IPS-20b (cell line): ENCODE results near the gene ASCL3.

Experiments
- H3K27ac ChIP-seq: one replicate; pipeline ENCODE4 v1.5.1; 2013; ENCODE audit warnings: low read length
- H3K27me3 ChIP-seq: 2 replicates; pipeline ENCODE4 v1.6.1; 2013; ENCODE audit warnings: mild to moderate bottlenecking, low read length, inconsistent platforms; ENCODE audit not compliant: insufficient read depth
- H3K36me3 ChIP-seq: 2 replicates; pipeline ENCODE4 v1.6.1; 2013; ENCODE audit warnings: low read depth, mild to moderate bottlenecking, inconsistent platforms, low read length, moderate library complexity; ENCODE audit not compliant: insufficient read depth
- H3K4me1 ChIP-seq: 2 replicates; pipeline ENCODE4 v1.6.1; 2013; ENCODE audit warnings: mild to moderate bottlenecking, control low read depth, inconsistent platforms, low read length, moderate library complexity; ENCODE audit not compliant: insufficient read depth
- H3K4me3 ChIP-seq: 2 replicates; pipeline ENCODE4 v1.5.1; 2013; ENCODE audit warnings: mild to moderate bottlenecking, low read length, inconsistent platforms
- H3K9ac ChIP-seq: 2 replicates; pipeline ENCODE4 v1.6.1; 2013; ENCODE audit warnings: low read depth, mild to moderate bottlenecking, inconsistent platforms, low read length, moderate library complexity
- H3K9me3 ChIP-seq: 2 replicates; pipeline ENCODE4 v1.6.1; 2013; ENCODE audit warnings: mild to moderate bottlenecking, low read depth, low read length, inconsistent platforms; ENCODE audit not compliant: insufficient read depth

ASCL3 gene

DNA sequence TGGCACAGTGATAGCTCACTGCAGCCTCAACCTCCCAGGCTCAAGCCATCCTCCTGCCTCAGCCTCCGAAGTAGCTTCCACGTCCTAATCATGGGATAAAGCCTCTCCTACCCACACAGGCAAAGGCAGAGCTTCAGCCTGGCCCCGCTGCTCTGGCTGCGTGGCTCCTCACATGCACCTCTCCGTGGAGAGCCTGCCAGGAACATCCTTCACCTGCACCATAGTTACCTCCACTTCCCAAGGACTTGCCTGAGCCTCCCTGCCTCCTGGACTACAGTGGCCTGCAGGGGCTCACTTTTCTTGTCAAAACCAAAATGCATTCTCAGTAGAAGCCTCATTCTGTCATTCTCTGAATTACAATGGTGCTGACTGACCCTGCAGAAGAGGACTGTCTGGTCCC lies 16.6 kb downstream of the ASCL3 start:
- no peaks in the 10 kb centered on the region for H3K27me3 ChIP-seq
- no peaks in the 10 kb centered on the region for H3K4me1 ChIP-seq
- no peak overlapping the region for H3K4me3 ChIP-seq
- H3K9me3 ChIP-seq = no peaks in the 10 kb centered on the region
- peaks cover 23% of the 10 kb centered on the region for H3K36me3 ChIP-seq
- no peak overlapping the region for H3K9ac ChIP-seq
- H3K27ac ChIP-seq = no peak overlapping the region

- H3K36me3 ChIP-seq = peaks cover 28% of the 10 kb centered on the region
- no peaks in the 10 kb centered on the region for H3K4me1 ChIP-seq
- no peak overlapping the region for H3K9ac ChIP-seq
- no peak overlapping the region for H3K4me3 ChIP-seq
- H3K27ac ChIP-seq = no peak overlapping the region
- no peaks in the 10 kb centered on the region for H3K27me3 ChIP-seq
- H3K9me3 ChIP-seq = no peaks in the 10 kb centered on the region
These were observed 17.1 kb downstream of the ASCL3 start for GRCh38 chr11:8925711-8926110.

GRCh38 chr11:8922691-8923090 lies 20.1 kb downstream of the ASCL3 start:
- H3K4me3 ChIP-seq = no peak overlapping the region
- H3K9me3 ChIP-seq = no peaks in the 10 kb centered on the region
- peaks cover 56% of the 10 kb centered on the region for H3K36me3 ChIP-seq
- no peaks in the 10 kb centered on the region for H3K27me3 ChIP-seq
- H3K27ac ChIP-seq = no peak overlapping the region
- no peak overlapping the region for H3K9ac ChIP-seq
- H3K4me1 ChIP-seq = peaks cover 2% of the 10 kb centered on the region; the same call in 1 of the 2 replicates

DNA sequence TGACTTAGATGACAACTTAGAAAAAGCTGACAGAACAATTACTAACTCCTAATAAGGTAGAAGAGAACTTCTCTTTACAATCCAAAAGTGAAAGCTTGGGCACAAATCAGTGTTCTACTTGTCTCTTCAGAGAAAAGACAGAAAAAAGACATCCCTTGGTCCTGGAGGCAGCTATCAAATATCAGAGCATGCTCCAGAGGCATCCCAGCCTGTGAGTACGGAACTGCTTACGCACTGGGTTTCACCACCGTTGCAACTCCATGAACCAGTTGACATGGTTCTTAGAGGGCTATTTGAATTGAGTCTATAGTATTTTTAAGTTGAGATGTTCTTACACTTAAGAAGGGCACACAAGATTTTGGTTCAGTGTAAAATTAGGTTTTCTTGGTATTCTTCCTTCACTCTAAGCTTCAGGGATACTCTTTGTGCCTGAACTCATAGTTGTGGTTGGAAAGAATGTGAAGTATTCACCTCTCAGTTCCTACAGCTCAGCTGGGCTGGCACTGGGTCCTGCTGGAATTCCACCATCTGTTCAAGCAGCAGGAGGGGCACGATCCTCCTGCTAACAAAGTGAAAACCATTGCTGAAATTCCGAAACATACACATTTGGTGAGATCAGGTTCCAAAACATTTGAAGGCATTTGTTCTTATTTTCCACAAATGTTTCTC lies 25.5 kb downstream of the ASCL3 start:
- H3K9me3 ChIP-seq = no peaks in the 10 kb centered on the region
- H3K27me3 ChIP-seq = no peaks in the 10 kb centered on the region
- H3K4me3 ChIP-seq = no peak overlapping the region
- H3K36me3 ChIP-seq = peaks cover 72% of the 10 kb centered on the region
- no peak overlapping the region for H3K27ac ChIP-seq
- H3K9ac ChIP-seq = no peak overlapping the region
- peaks cover 14% of the 10 kb centered on the region for H3K4me1 ChIP-seq

DNA sequence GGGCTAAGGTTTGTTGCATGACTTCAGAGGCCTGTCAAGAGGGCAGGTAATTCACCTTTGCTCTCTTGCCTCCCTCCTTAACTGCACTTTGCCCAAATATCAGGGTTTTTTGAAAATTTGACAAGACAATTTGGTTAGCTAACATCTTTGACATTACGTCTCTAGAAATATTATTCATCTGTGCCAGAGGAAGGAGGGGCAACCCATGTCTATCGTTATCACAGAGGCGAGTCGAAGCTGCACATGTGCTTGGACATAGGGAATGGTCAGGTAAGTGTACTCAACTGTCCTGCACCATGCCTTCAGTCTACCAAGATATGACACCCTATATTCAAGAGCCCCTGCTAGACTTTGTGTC lies 28.2 kb downstream of the ASCL3 start:
- peaks cover 9% of the 10 kb centered on the region for H3K27me3 ChIP-seq
- H3K4me3 ChIP-seq = no peak overlapping the region
- peaks cover 18% of the 10 kb centered on the region for H3K4me1 ChIP-seq
- H3K9ac ChIP-seq = no peak overlapping the region
- H3K27ac ChIP-seq = no peak overlapping the region
- H3K36me3 ChIP-seq = peaks cover 47% of the 10 kb centered on the region
- no peaks in the 10 kb centered on the region for H3K9me3 ChIP-seq

DNA sequence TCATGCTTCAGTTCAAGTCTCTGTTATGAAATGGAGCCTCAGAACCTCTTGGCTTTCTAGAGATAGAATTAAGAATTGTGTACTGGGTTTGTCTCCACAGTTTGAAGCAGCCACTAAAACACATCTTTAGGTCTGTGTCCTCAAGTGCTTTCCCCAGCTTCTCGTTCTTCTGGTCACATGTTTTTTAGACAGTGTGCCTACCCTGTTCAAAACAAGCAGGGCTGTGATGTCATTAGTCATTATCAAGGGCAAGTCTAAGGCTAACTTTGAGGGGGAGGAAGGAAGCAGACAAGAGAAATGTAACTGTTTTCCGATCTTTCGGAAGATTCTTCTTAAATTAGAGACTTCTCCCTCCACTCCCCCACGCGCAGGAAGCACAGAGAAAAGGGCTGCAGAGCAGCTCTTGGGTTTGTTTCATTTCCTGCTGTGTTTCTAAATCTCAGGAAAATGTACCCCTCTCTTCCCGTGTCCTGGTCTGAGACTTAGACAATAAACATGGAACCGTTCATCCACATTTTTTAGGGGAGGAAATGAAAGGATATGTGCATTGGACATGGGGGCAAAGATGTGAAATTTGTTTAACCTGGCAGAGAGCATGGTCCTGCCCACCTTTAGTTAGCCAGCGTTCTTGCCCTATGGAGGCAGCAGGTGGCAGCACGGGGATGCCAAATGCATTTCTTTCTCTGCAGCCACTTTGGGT lies 28.7 kb downstream of the ASCL3 start:
- Histone ChIP-seq H3K9me3 (no peaks in the 10 kb centered on the region), H3K4me3 (no peak overlapping the region), H3K9ac (no peak overlapping the region), H3K36me3 (peaks cover 43% of the 10 kb centered on the region), H3K4me1 (peaks cover 20% of the 10 kb centered on the region), H3K27ac (no peak overlapping the region), H3K27me3 (peaks cover 15% of the 10 kb centered on the region)

DNA sequence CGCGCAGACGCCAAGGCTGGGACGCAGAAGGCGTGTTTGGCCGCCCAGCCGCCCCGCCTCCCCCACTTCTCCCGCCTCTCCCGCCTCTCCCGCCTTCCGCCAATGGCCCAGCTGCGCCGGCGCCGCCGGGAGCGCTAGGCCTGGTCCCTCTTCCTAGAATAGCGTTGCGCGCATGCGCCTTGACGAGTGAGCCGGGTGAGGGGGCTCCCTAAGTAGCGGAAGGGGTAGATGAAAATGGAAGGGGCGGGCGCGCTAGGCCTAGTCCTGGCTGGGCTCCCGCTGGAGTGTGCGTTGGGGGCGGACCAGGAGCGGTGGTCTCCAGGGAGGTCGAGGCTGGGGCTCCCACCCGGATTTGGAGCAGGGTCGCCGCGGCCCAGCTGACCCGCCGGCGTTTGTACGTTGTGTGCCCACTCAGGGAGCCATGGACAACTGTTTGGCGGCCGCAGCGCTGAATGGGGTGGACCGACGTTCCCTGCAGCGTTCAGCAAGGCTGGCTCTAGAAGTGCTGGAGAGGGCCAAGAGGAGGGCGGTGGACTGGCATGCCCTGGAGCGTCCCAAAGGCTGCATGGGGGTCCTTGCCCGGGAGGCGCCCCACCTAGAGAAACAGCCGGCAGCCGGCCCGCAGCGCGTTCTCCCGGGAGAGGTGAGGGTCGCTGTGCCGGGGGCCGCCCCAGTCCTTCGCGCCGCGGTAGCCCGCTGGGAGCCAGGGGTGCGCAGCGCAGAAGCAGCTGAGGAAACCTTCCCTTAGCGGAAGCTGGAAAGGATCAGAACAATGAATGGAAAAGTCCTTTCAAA lies 31.6 kb downstream of the ASCL3 start, which contains the start of gene AKIP1:
TSS of gene AKIP1 (plus strand) at position 161 of the 795 bp plus-strand sequence. CDS start at position 422, 261 bp downstream.
- Histone ChIP-seq H3K36me3 (peaks cover 14% of the 10 kb centered on the region), H3K9me3 (no peaks in the 10 kb centered on the region), H3K4me1 (peaks cover 8% of the 10 kb centered on the region; the same call in 1 of the 2 replicates), H3K4me3 (peak within 1 kb of the TSS; percentile 89), H3K9ac (peak within 1 kb of the TSS; percentile 88; the same call in 1 of the 2 replicates), H3K27ac (peak within 1 kb of the TSS; percentile 80), H3K27me3 (peaks cover 29% of the 10 kb centered on the region)

- peaks cover 8% of the 10 kb centered on the region; the same call in 1 of the 2 replicates for H3K4me1 ChIP-seq
- no peaks in the 10 kb centered on the region for H3K9me3 ChIP-seq
- H3K27ac ChIP-seq = no peak overlapping the region
- H3K27me3 ChIP-seq = peaks cover 29% of the 10 kb centered on the region
- H3K4me3 ChIP-seq = peak overlapping the region; percentile 82
- peak overlapping the region; percentile 51; the same call in 1 of the 2 replicates for H3K9ac ChIP-seq
- peaks cover 11% of the 10 kb centered on the region for H3K36me3 ChIP-seq
These were observed 32.2 kb downstream of the ASCL3 start for GRCh38 chr11:8910649-8911026.

DNA sequence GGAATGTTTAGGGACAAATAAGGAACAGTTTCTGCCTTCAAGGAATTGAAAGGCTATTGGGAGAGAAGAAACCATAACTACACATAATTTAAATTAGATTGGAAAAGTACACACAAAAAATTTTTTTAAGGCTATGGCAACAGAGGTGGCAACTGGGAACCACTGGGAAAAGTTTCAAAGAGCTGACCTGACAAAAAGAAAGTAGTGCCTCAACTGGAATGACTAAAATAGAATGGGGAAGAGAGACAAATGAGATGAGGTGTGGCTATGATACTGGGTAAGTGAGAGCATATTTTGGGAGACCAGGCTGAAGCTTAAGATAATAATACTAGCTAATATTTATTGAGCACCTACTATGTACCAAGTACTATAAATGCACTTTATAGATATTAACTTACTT lies 34.7 kb downstream of the ASCL3 start:
- Histone ChIP-seq H3K27me3 (peaks cover 29% of the 10 kb centered on the region), H3K4me3 (no peak overlapping the region), H3K36me3 (no peaks in the 10 kb centered on the region), H3K4me1 (peaks cover 8% of the 10 kb centered on the region; the same call in 1 of the 2 replicates), H3K9ac (no peak overlapping the region), H3K9me3 (no peaks in the 10 kb centered on the region), H3K27ac (no peak overlapping the region)

- Histone ChIP-seq H3K36me3 (no peaks in the 10 kb centered on the region), H3K4me1 (peaks cover 4% of the 10 kb centered on the region; the same call in 1 of the 2 replicates), H3K27me3 (peaks cover 29% of the 10 kb centered on the region), H3K9me3 (no peaks in the 10 kb centered on the region), H3K9ac (no peak overlapping the region), H3K27ac (no peak overlapping the region), H3K4me3 (no peak overlapping the region)
These were observed 35.7 kb downstream of the ASCL3 start for GRCh38 chr11:8907116-8907515.

- Histone ChIP-seq H3K36me3 (no peaks in the 10 kb centered on the region), H3K9ac (no peak overlapping the region), H3K4me1 (0 out of 2 replicates have a peak, but pooled peaks cover 3% of the 10 kb centered on the region), H3K9me3 (no peaks in the 10 kb centered on the region), H3K27me3 (peaks cover 29% of the 10 kb centered on the region), H3K4me3 (no peak overlapping the region), H3K27ac (no peak overlapping the region)
These were observed 37.2 kb downstream of the ASCL3 start for GRCh38 chr11:8905528-8906165.
